A549 (cell line): ENCODE data around the gene NDUFC1. TPM values are rescaled to one million over a fixed set of nuclear protein-coding genes. Genes with fewer than 3 reads are reported as not detected.

ENCODE experiments used
- ATAC-seq, 2 experiments: fragments of 200-7000 bp in 1 of 2; fragments of >200 bp in 1 of 2; cut with Nextera tagmentation in 1 of 2; cut with Tn5 transposase in 1 of 2; 3 replicates each; pipeline versions ENCODE4 v1.8.0 to v1.9.1; 2018 to 2020; ENCODE audit warnings: mild to moderate bottlenecking in 1 of 2, moderate library complexity in 1 of 2
- CTCF ChIA-PET: fragments of 300-600 bp; sonication (Branson Sonifier 250); formaldehyde crosslinking; extraction: SDS; loops from one replicate; lab custom pipeline; 2021; ENCODE audit warnings: antibody characterized with exemption, inconsistent platforms; lab: Yijun Ruan, JAX
- POLR2A ChIA-PET: fragments of 350-600 bp; formaldehyde crosslinking; extraction: SDS; loops from one replicate; lab custom pipeline; 2021; ENCODE audit warnings: antibody characterized with exemption, inconsistent platforms; lab: Yijun Ruan, JAX
- DNase-seq, 2 experiments: peaks; one replicate each; pipeline versions ENCODE4 v3.0.0 to v3.0.0-alpha.2; 2011 to 2016; ENCODE audit warnings: low read depth in 1 of 2, low spot score in 1 of 2
- FAIRE-seq: peaks from 2 replicates; lab custom pipeline; 2011; peaks lifted over from hg19 to GRCh38; lab: Jason Lieb, UNC
- H3K27ac ChIP-seq, 2 experiments: fragments of >200 bp; sonication (Bioruptor Twin); formaldehyde crosslinking; 3 replicates each; pipeline ENCODE4 v1.5.1; 2016 to 2017
- H3K4me1 ChIP-seq: fragments of >200 bp; sonication (Bioruptor Twin); formaldehyde crosslinking; 3 replicates; pipeline ENCODE4 v1.6.1; 2016
- H3K4me2 ChIP-seq: fragments of >200 bp; sonication (Bioruptor Twin); formaldehyde crosslinking; 3 replicates; pipeline ENCODE4 v1.6.1; 2016
- H3K4me3 ChIP-seq: fragments of >200 bp; sonication (Bioruptor Twin); formaldehyde crosslinking; 3 replicates; pipeline ENCODE4 v1.5.1; 2016
- H3K9me3 ChIP-seq: fragments of >200 bp; sonication (Bioruptor Twin); formaldehyde crosslinking; 3 replicates; pipeline ENCODE4 v1.6.1; 2016
- ATOH8 ChIP-seq: fragments of 250-450 bp; sonication (Bioruptor Pico); IDR thresholded peaks from 2 replicates; pipeline ENCODE4 v1.5.0; 2020; ENCODE audit warnings: low read depth, mild to moderate bottlenecking, moderate library complexity
- CBX2 ChIP-seq: fragments of 200-600 bp; sonication (generic); IDR thresholded peaks from 2 replicates; pipeline ENCODE4 v1.6.1; 2016; ENCODE audit warnings: low read depth, mild to moderate bottlenecking, borderline replicate concordance
- CBX8 ChIP-seq: fragments of 200-600 bp; sonication (generic); IDR thresholded peaks from 2 replicates; pipeline ENCODE4 v1.6.1; 2016
- CEBPB ChIP-seq, 2 experiments: fragments of >200 bp in 1 of 2; sonication (Bioruptor Twin) in 1 of 2; formaldehyde crosslinking in 1 of 2; IDR thresholded peaks; 2 replicates each; pipeline ENCODE4 v1.6.1; 2012 to 2016
- CHD2 ChIP-seq: fragments of 150-350 bp; IDR thresholded peaks from 2 replicates; pipeline ENCODE4 v1.6.1; 2014; ENCODE audit warnings: low read length; ENCODE audit not compliant: partially characterized antibody
- CHD4 ChIP-seq: fragments of 200-600 bp; sonication (generic); IDR thresholded peaks from 2 replicates; pipeline ENCODE4 v1.6.1; 2016; ENCODE audit warnings: antibody characterized with exemption, mild to moderate bottlenecking, borderline replicate concordance
- CTCF ChIP-seq: fragments of >200 bp; sonication (Bioruptor Twin); formaldehyde crosslinking; IDR thresholded peaks from 3 replicates; pipeline ENCODE4 v1.5.1; 2016
- ELK1 ChIP-seq: fragments of 150-350 bp; IDR thresholded peaks from 2 replicates; pipeline ENCODE4 v1.6.1; 2014; ENCODE audit warnings: low read depth, mild to moderate bottlenecking, low read length
- ESRRA ChIP-seq: fragments of 150-350 bp; IDR thresholded peaks from 2 replicates; pipeline ENCODE4 v1.6.1; 2014; ENCODE audit warnings: mild to moderate bottlenecking, low read length, borderline replicate concordance
- FOSL2 ChIP-seq, 2 experiments: fragments of 450-650 bp in 1 of 2; fragments of >200 bp in 1 of 2; sonication (Bioruptor Twin) in 1 of 2; formaldehyde crosslinking; IDR thresholded peaks; 2 replicates each; pipeline versions ENCODE4 v1.5.0 to v1.6.1; 2016 to 2020; ENCODE audit warnings: mild to moderate bottlenecking in 1 of 2, moderate library complexity in 1 of 2
- GATA3 ChIP-seq: IDR thresholded peaks from 2 replicates; pipeline ENCODE4 v1.6.1; 2012; ENCODE audit warnings: borderline replicate concordance
- HDAC2 ChIP-seq: fragments of 200-600 bp; sonication (generic); IDR thresholded peaks from 2 replicates; pipeline ENCODE4 v1.6.1; 2016
- HEYL ChIP-seq: fragments of 250-450 bp; sonication (Bioruptor Pico); IDR thresholded peaks from 2 replicates; pipeline ENCODE4 v1.8.0; 2021; ENCODE audit warnings: mild to moderate bottlenecking, moderate library complexity
- HMGXB4 ChIP-seq: fragments of 250-450 bp; sonication (Bioruptor Pico); IDR thresholded peaks from 2 replicates; pipeline ENCODE4 v1.5.0; 2021; ENCODE audit warnings: mild to moderate bottlenecking, moderate library complexity, borderline replicate concordance
- HOXB13 ChIP-seq: fragments of 250-450 bp; sonication (Bioruptor Pico); IDR thresholded peaks from 2 replicates; pipeline ENCODE4 v1.5.0; 2020; ENCODE audit warnings: low read depth, mild to moderate bottlenecking, moderate library complexity
- HOXB5 ChIP-seq: fragments of 250-450 bp; sonication (Bioruptor Pico); IDR thresholded peaks from 2 replicates; pipeline ENCODE4 v1.5.0; 2020; ENCODE audit warnings: mild to moderate bottlenecking, moderate library complexity
- JUN ChIP-seq, 2 experiments: fragments of >200 bp; sonication (Bioruptor Twin); formaldehyde crosslinking; IDR thresholded peaks; 2 replicates in 1 of 2; 3 replicates in 1 of 2; pipeline ENCODE4 v1.6.1; 2016 to 2017
- JUNB ChIP-seq: fragments of >200 bp; sonication (Bioruptor Twin); formaldehyde crosslinking; IDR thresholded peaks from 2 replicates; pipeline ENCODE4 v1.6.1; 2016
- MAX ChIP-seq: IDR thresholded peaks from 2 replicates; pipeline ENCODE4 v1.6.1; 2012
- MYC ChIP-seq: IDR thresholded peaks from 2 replicates; pipeline ENCODE4 v1.6.1; 2012; ENCODE audit warnings: mild to moderate bottlenecking, inconsistent platforms, low read length, improper control_type of control experiment, borderline replicate concordance
- NPAS2 ChIP-seq: fragments of 250-450 bp; sonication (Bioruptor Pico); IDR thresholded peaks from 2 replicates; pipeline ENCODE4 v1.8.0; 2022; ENCODE audit warnings: mild to moderate bottlenecking, moderate library complexity, borderline replicate concordance
- NR3C1 ChIP-seq: fragments of >200 bp; sonication (Bioruptor Twin); formaldehyde crosslinking; IDR thresholded peaks from 3 replicates; pipeline ENCODE4 v1.6.1; 2017
- PHF8 ChIP-seq: fragments of 200-600 bp; sonication (generic); IDR thresholded peaks from 2 replicates; pipeline ENCODE4 v1.6.1; 2016; ENCODE audit warnings: low read depth, mild to moderate bottlenecking, antibody characterized with exemption, moderate library complexity, borderline replicate concordance
- RAD21 ChIP-seq, 2 experiments: fragments of >200 bp in 1 of 2; sonication (Bioruptor Twin) in 1 of 2; formaldehyde crosslinking in 1 of 2; IDR thresholded peaks in 1 of 2; conservative IDR thresholded peaks in 1 of 2; 2 replicates in 1 of 2; 3 replicates in 1 of 2; pipeline ENCODE4 v1.6.1; 2012 to 2018; ENCODE audit warnings: inconsistent platforms in 1 of 2
- RCOR1 ChIP-seq: fragments of 150-350 bp; IDR thresholded peaks from 2 replicates; pipeline ENCODE4 v1.6.1; 2014; ENCODE audit warnings: antibody characterized with exemption, low read length, low read depth
- RFX5 ChIP-seq: fragments of 450-650 bp; IDR thresholded peaks from 2 replicates; pipeline ENCODE4 v1.7.1; 2014; ENCODE audit warnings: antibody characterized with exemption, mild to moderate bottlenecking, moderate library complexity
- SMC3 ChIP-seq: fragments of >200 bp; sonication (Bioruptor Twin); formaldehyde crosslinking; IDR thresholded peaks from 3 replicates; pipeline ENCODE4 v1.6.1; 2018; ENCODE audit warnings: inconsistent platforms
- TP53 ChIP-seq: fragments of 250-450 bp; sonication (Bioruptor Pico); IDR thresholded peaks from 2 replicates; pipeline ENCODE4 v1.5.0; 2021; ENCODE audit warnings: mild to moderate bottlenecking, moderate library complexity
- ZC3H11A ChIP-seq: fragments of 450-650 bp; IDR thresholded peaks from 2 replicates; pipeline ENCODE4 v1.6.1; 2014; ENCODE audit warnings: antibody characterized with exemption, mild to moderate bottlenecking
- ZFP36 ChIP-seq: fragments of 450-650 bp; IDR thresholded peaks from 2 replicates; pipeline ENCODE4 v1.6.1; 2014; ENCODE audit warnings: borderline replicate concordance; ENCODE audit not compliant: partially characterized antibody
- ZNF302 ChIP-seq: fragments of 250-450 bp; sonication (Bioruptor Pico); IDR thresholded peaks from 2 replicates; pipeline ENCODE4 v1.9.0; 2021; ENCODE audit warnings: inconsistent platforms, mild to moderate bottlenecking, moderate library complexity
- ZSCAN20 ChIP-seq: fragments of 250-450 bp; sonication (Bioruptor Pico); IDR thresholded peaks from 2 replicates; pipeline ENCODE4 v1.8.0; 2022; ENCODE audit warnings: mild to moderate bottlenecking, moderate library complexity
- WGBS: methylation state at CpG from one replicate; pipeline ENCODE4 v1.1.6; 2017; ENCODE audit errors: missing lambda C conversion rate; 5-methylcytosine and 5-hydroxymethylcytosine counted together
- polyA plus RNA-seq, 4 experiments: library from polyadenylated mRNA; depleted of rRNA in 3 of 4; stranded (reverse); fragments of >200 nt; fragmentation: RNase III in 1 of 4; extraction: RNeasy Plus Mini Kit Qiagen cat#74134 plus additional on column Dnase treatment in 1 of 4; gene quantifications; 2 replicates in 3 of 4; 3 replicates in 1 of 4; pipeline ENCODE4 v1.2.3, GENCODE V29; 2011 to 2017

The NDUFC1 gene
- polyA plus RNA-seq, 2 of the 4 experiments (the other 2 are of a cell fraction): 63.3 to 111 TPM

- WGBS: 92% methylated on average over 7 of the region's 7 CpGs
- no peaks in the 10 kb centered on the region for H3K4me1 ChIP-seq
- CTCF ChIA-PET: interaction anchor here (0.7 to 2.3 kb wide), 3 partner anchors 9 to 256 kb away, joined by 3 to 10 read pairs (median 3); no protein-coding TSS in a partner anchor
- no peak overlapping the region for H3K4me3 ChIP-seq
- no peak for DNase-seq
- TF ChIP-seq CBX8 (no peak), NR3C1 (no peak), CHD2 (no peak), PHF8 (no peak), CBX2 (no peak), RFX5 (no peak), MAX (no peak), HEYL (no peak), ZFP36 (no peak), ATOH8 (CRISPR knock-in tag) (no peak), ZSCAN20 (CRISPR knock-in tag) (no peak), TP53 (no peak), ZC3H11A (no peak), HOXB13 (CRISPR knock-in tag) (no peak), SMC3 (no peak), JUN (IDR thresholded peaks at IDR 0.05) (no peak), CHD4 (no peak), CEBPB (IDR thresholded peaks at IDR 0.05) (no peak), ELK1 (no peak)
- no peak overlapping the region for H3K27ac ChIP-seq
- ATAC-seq: no peak
- POLR2A ChIA-PET: no interaction called here
- no peak overlapping the region for H3K4me2 ChIP-seq
- no peak for FAIRE-seq
- H3K9me3 ChIP-seq: no peaks in the 10 kb centered on the region
These were observed 16.0 kb downstream of the NDUFC1 start for GRCh38 chr4:139286186-139286698.

- TF ChIP-seq ATOH8 (CRISPR knock-in tag) (no peak), HOXB13 (CRISPR knock-in tag) (no peak), ESRRA (no peak), CHD4 (no peak), RCOR1 (no peak), ZFP36 (no peak), HOXB5 (no peak), JUNB (no peak), HMGXB4 (CRISPR knock-in tag) (no peak), FOSL2 (IDR thresholded peaks at IDR 0.05) (no peak), FOSL2 (CRISPR knock-in tag; IDR thresholded peaks at IDR 0.05) (no peak), HDAC2 (no peak), CBX2 (no peak), CTCF (no peak), GATA3 (no peak), MYC (no peak), ZNF302 (CRISPR knock-in tag) (no peak), RAD21 (conservative IDR thresholded peaks at IDR 0.05 in 1 of 2, IDR thresholded peaks at IDR 0.05 in 1 of 2) (no peak), SMC3 (no peak), NPAS2 (no peak)
- no peak for ATAC-seq
- Histone ChIP-seq H3K27ac (no peak overlapping the region), H3K4me1 (0 out of 3 replicates have a peak, but pooled peaks cover 3% of the 10 kb centered on the region), H3K9me3 (no peaks in the 10 kb centered on the region), H3K4me2 (no peak overlapping the region), H3K4me3 (no peak overlapping the region)
- ChIA-PET POLR2A (interaction anchor here (0.7 kb wide), 1 partner anchor 10 kb away, joined by 3 read pairs; no protein-coding TSS in a partner anchor), CTCF (no interaction called here)
- DNase-seq: no peak
- no peak for FAIRE-seq
These were observed 19.6 kb downstream of the NDUFC1 start for GRCh38 chr4:139282721-139283075.
